Activated CD8-positive, alpha-beta memory T cell treated with anti-CD3 and anti-CD28 coated beads for 1 hour (primary cell): Measurements from ENCODE around the gene CCDC18.

Experiments used
- DNase-seq, 2 donors: peaks; one replicate each; pipeline ENCODE4 v3.0.0-alpha.2; 2020; ENCODE audit warnings: low read depth in 1 of 2; ENCODE audit errors: extremely low read depth in 1 of 2

The CCDC18 gene

DNA sequence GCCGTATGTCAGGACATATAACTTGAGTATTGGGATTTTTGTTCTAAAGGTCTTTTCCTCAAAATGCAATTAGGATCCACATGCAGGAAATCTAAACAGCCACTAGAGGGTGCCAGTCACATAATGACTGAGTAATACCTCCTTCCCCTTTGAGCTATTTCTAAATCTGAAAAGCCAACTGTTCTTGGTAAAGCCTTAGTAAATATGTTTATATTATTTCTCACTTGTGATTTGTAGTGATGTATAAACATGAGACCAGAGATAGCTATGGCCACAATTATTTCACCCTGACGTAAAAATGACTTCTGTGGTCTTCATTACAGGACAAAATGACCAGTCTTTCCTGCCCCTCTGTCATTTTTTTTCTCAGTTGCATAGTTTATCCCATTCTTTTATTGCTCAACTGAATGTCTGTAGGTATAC is 124.2 kb downstream of the CCDC18 start:
- peak; percentile 3 to 19 for DNase-seq

DNA sequence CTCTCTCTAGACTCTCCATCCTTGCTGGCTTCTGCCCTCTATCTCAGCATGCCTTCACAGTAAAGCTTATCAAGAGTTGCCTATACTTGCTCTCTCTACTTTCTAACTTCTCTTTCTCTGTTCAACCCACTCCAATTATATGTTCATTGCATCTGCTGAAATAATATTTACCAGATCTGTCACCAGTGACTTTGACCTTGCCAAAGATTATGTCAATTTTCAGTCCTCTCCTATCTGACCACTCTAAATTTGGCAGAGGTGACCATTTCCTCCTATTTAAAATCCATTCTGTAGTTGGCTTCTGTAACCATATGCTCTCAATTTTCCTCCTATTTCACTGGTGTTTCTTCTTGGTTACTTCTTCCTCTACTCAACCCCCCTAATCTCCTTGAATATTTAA is 126.4 kb downstream of the CCDC18 start:
- DNase-seq, result no peak

DNA sequence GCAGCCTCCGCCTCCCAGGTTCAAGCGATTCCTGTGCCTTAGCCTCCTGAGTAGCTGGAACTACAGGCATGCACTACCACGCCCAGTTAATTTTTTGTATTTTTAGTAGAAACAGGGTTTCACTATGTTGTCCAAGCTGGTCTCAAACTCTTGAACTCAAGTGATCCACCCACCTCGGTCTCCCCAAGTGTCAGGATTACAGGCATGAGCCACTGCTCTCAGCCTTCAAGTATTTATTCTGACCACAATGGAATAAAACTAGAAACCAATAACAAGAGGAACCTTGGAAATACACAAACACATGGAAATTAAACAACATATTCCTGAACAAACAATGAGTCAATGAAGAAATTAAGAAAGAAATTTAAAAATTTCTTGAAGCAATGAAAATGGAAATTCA is 132.5 kb downstream of the CCDC18 start:
- no peak for DNase-seq

DNA sequence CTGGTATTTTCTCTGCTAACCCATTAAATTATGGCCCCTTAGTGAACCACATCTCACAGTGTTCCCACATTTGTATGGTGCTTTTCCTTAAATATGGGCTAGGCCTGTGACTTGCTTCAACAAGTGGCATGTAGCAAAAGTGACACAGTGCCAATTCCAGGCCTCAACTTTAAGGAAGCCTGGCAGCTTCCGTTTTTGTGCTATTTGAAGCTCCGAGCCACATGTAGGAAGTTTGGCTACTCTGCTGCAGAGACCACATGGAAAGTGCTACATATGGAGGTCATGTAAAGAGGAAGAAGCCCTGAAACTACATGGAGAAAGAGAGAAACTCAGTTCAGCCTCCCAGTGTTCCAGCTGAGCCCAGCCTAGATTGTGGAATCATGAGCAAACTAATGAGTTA is 136.7 kb downstream of the CCDC18 start:
- DNase-seq, result no peak

DNA sequence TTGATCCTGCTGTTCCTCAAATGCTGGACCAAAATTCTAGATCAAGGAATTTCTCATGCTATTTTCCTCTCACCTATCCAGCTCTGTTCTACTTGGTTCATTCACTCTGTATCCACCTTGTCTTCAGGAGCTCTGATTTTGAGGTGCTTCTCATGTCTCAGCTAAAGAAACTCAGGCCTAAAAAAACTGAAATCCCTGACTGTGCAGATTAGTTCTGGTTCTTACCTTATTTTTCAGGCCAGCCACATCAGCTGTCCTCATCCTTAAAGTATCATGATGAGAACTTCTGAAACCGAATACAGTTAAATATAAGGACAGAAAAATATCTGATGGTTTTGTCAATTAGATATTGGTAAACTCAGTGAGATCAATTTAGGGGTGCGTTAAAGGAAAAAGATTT is 137.4 kb downstream of the CCDC18 start:
- no peak for DNase-seq

DNA sequence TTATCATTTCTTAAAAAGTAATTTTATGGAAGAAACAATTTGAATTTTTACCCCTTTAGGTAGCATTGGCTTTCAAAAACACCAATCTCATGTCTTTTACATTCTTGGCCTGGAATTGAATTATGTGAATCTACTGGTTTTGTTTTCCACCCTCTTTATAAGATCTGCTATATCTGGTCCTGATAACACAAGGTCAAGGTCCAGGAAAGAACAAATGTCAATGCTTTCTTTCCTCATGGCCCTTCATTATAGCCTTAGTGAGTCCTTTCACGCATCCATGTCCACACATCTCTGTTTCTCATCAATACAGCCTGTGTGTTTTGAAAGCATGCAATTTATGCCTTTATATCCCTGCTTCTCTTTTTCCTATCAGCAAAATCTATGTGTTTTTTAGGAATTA is 141.2 kb downstream of the CCDC18 start:
- no peak for DNase-seq

DNA sequence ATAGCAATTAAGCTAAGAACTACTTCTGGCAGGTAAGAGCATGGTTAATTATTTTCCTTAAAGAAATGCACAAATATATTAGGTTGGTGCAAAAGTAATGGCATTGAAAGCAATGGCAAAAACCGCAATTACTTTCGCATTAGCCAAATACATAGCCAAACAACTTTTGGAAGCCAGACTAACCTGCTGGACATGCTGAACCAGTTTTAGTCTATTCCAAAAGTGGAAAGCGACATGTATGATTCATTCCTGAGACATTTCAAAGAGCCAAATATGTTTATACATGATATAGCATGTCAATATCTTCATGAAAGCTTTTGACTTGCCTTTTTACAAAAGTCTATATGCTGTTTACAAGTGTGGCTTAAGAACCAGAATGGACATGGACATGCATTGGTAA is 141.8 kb downstream of the CCDC18 start:
- no peak for DNase-seq

DNA sequence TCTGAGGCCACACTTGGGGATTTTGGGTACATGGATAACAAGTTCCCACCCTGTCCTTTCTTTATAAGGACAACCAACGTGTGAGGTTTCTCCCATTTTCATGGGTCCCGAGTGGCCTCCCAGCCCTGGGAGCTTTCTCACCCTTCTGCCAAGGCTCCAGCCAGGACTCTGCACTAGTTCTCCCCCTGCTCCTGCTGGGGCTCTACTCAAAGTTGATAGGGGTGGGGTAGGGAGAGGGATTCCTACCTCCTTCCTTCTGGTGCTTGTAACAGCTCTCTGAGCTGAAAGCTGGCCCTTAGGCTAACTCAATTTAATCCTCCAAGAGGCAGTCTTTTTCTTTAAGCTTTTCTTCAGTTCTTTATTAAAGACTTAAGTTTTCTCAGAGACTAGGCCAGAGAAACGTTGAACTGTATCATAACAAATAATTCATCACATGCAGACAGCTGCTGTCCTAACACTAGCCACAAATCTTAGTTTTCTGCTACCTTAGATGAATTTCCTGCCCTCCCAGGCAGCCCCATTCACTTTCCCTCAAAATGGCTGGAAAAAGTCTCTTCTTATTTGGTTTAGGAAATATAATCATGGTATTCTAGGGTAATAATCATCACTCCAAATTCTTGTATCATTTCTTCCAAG is 142.8 kb downstream of the CCDC18 start:
- no peak for DNase-seq

DNA sequence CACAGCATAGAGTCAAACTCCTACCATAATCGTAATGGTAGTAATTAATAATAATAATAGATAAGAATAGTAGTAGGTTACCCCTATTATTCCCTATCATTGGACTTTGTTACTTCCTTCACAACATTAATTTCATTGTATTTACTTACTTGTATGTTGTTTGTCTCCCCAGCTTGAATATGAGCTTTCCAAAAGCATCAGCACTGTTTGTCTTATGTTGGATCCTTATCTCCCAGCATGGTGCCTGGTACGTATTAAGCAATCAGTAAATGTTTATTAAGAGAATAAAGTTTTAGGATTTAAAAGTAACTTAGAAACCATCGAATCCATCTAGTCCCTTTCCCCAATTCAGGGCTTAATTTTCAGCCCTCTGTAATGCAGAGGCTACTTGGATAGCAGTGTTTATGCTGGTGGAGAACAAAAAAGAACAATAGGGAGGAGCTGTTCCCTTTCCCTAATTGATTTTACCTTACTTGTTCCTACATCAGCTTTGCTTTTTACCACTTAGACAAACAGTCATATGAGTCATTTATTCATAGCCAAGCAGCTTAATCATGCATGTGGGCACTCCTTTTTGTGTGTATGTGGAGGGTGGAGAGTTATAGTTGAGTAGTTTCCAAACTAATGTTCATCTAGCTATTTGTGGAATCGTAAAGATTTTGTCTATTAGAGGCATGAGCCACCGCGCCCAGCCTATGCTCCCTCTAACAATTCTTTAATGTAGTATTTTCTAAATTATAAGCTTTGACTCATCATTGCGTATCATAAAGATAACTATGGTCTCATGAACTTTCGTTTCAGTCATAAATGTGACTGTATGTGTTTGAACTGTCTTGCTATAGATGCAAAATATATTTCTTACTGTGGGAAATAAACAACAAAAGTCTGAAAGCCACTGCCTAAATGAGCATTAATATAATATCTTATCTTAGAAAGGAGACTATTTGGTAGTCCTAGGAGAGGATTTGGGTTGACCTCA is 144.3 kb downstream of the CCDC18 start:
- DNase-seq, result no peak
